MG63 (cell line): Measurements from ENCODE around the gene LZTR1. TPM values are rescaled to one million over a fixed set of nuclear protein-coding genes. Genes with fewer than 3 reads are reported as not detected.
A peak's percentile ranks its signal among the peaks of the same experiment; 100 is the strongest.
"Not testable (repeated sequence)": the region's sequence is repeated elsewhere in the genome, so short reads cannot be mapped to it uniquely, and the experiment has no call there.

Experiments
- DNase-seq: peaks from one replicate; pipeline ENCODE4 v3.0.0-alpha.2; 2020
- H3K27me3 ChIP-seq: fragments of 250-450 bp; sonication (Bioruptor Pico); 2 replicates; pipeline ENCODE4 v1.5.1; 2020; ENCODE audit warnings: mild to moderate bottlenecking, moderate library complexity
- H3K36me3 ChIP-seq: fragments of 250-450 bp; sonication (Bioruptor Pico); 2 replicates; pipeline ENCODE4 v1.5.1; 2020; ENCODE audit warnings: mild to moderate bottlenecking, moderate library complexity
- H3K4me3 ChIP-seq: fragments of 250-450 bp; sonication (Bioruptor Pico); 2 replicates; pipeline ENCODE4 v1.5.1; 2020; ENCODE audit warnings: mild to moderate bottlenecking, moderate library complexity
- H3K9me3 ChIP-seq: fragments of 250-450 bp; sonication (Bioruptor Pico); 2 replicates; pipeline ENCODE4 v1.5.1; 2020; ENCODE audit warnings: mild to moderate bottlenecking, moderate library complexity
- total RNA-seq: library from RNA; depleted of rRNA; stranded (reverse); fragments of >200 nt; shearing (Covaris generic); gene quantifications from 2 replicates; pipeline ENCODE4 v1.2.3, GENCODE V29; 2014; ENCODE audit warnings: low replicate concordance; rRNA removed

LZTR1 gene
- total RNA-seq, 1 experiment from 2014 or later: 25.3 TPM

DNA sequence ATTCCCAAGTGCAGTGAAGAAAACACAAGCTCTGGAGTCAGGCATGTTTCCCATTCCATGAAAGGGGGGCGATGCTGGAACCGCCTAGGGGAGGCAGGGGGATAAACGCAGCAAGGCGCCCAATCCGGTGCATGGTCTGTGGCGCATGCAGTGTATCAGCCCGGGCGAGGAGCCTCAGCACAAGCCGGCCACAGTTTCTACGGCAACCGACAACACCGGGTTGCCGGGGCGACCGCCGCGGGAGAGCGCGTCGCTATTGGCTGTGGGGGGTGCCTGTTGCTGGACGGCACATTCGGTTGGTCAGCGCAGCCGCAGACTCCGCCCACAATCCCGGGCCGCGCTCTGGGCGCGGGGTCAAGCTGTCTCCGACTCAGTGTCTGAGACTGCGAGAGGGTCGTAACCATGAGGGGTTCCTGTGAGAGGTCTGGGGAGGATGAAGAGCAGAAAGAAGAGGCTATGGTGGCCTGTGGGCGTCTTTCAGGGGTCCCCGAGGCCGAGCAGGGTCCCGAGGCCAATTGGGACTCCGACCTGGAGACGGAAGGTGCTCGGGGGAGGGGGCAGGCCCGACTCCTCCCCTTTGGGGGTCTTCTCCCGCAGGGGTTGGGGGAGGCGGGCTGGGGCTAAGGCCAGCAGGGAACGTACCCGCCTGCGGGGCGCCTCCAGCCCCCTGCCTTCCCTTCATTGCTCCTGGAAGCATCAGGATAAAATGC is 63.6 kb downstream of the LZTR1 start, which contains the start of gene LRRC74B:
TSS of gene LRRC74B (plus strand) at position 362 of the 710 bp plus-strand sequence. CDS start at position 403, 41 bp downstream.
- Histone ChIP-seq H3K9me3 (no peaks in the 10 kb centered on the region), H3K36me3 (no peaks in the 10 kb centered on the region), H3K4me3 (peak within 1 kb of the TSS; percentile 28), H3K27me3 (no peaks in the 10 kb centered on the region)
- DNase-seq: peak; percentile 89

DNA sequence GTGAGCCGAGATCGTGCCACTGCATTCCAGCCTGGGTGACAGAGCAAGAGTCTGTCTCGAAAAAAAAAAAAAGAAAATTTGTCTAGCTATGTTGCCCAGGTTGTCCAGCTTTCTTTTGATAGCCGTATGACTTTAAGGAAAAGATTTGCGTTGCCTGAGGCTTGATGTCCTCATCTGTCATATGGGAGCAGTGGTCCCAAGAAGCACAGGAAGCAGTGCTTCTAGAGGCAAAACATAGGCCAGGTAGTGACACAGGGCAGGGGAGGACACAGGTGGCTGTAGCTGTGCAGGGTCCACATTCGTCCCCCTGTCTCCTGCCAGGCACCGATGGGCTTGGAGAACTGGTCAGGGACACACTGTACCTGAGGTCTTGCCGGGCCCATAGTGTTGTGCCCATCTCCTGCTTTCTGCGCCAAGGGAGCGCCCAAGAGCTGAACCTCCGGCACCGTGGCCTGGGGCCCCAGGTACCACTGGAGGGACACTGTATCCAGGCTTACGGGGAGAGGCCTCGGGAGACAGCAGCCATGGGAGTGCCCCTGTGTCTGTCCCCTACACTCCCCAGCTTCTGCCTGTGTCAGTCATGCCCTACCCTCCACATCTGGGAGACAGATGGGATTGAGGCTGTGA is 65.1 kb downstream of the LZTR1 start:
- no peaks in the 10 kb centered on the region for H3K9me3 ChIP-seq
- H3K36me3 ChIP-seq: no peaks in the 10 kb centered on the region
- DNase-seq: no peak
- H3K27me3 ChIP-seq: no peaks in the 10 kb centered on the region
- H3K4me3 ChIP-seq: no peak overlapping the region

DNA sequence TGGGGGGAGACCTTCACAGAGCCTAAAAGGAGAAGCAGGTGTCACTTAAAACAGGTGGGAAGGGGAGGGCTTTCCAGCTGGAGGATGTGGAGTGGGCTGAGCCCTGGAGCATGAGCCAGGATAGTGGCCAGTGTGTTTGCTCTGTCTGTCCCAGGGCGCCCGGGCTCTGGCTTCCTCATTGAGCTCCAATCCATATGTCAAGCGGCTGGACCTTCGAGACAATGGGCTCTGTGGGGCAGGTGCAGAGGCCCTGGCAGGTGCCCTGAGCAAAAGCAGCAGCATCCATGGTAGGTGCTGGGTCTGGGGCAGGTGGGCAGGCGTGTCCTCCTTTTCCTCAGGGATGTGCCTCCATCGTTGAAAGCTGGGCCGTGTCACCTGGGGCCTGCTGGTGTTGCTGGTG is 65.6 kb downstream of the LZTR1 start:
- no peak for DNase-seq
- Histone ChIP-seq H3K9me3 (no peaks in the 10 kb centered on the region), H3K4me3 (no peak overlapping the region), H3K27me3 (no peaks in the 10 kb centered on the region), H3K36me3 (no peaks in the 10 kb centered on the region)

DNA sequence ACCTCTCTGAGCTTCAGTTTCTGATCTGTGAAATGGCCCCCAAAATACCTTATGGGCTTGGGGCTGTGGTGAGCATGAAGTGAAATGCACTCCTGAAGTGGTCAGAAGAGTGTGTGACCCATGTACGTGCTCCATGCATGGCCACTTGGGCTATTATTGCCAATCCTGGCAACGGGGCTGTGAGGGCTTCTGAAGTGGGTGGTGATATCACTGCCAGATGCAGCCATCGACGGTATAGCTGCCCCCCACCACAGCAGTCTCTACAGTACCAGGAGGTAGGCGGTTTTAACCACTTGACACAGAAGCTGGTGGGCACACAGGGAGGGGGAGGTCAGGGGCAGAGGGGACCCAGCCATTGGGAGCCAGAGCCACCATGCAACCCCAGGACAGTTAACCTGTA is 66.4 kb downstream of the LZTR1 start:
- H3K4me3 ChIP-seq, H3K36me3 ChIP-seq, H3K9me3 ChIP-seq, H3K27me3 ChIP-seq, DNase-seq: not testable (repeated sequence)

Other genes starting within 250 kb of the LZTR1 start
- not detected in 2 replicates for gene SERPIND1, start 208.2 kb upstream of the LZTR1 start, total RNA-seq
- 19.7 and 24.3 TPM in 2 replicates for gene PI4KA, start 123.5 kb upstream of the LZTR1 start, total RNA-seq
- gene SNAP29, start 123.3 kb upstream of the LZTR1 start, total RNA-seq: 9.1 and 10.0 TPM in 2 replicates
- gene CRKL, start 64.9 kb upstream of the LZTR1 start, total RNA-seq: 23.1 and 25.0 TPM in 2 replicates
- gene AIFM3, start 15.0 kb upstream of the LZTR1 start, total RNA-seq: 0.56 TPM in 1 of 2 replicates, not detected in the other
- gene THAP7, start 19.8 kb downstream of the LZTR1 start, total RNA-seq: 33.8 and 46.5 TPM in 2 replicates
- gene P2RX6, start 32.9 kb downstream of the LZTR1 start, total RNA-seq: 1.1 and 10.0 TPM in 2 replicates
- not detected in 2 replicates for gene SLC7A4, start 50.3 kb downstream of the LZTR1 start, total RNA-seq
- not detected in 2 replicates for gene LRRC74B, start 63.6 kb downstream of the LZTR1 start, total RNA-seq